ENCODE measurements around the gene TBCK. TPM values are rescaled to one million over a fixed set of nuclear protein-coding genes. Genes with fewer than 3 reads are reported as not detected.

Gene TBCK
- total RNA-seq (2022; extraction: Qiagen RNA extraction): 2.0 to 2.9 TPM (median 2.7 TPM) in 5 replicates

DNA sequence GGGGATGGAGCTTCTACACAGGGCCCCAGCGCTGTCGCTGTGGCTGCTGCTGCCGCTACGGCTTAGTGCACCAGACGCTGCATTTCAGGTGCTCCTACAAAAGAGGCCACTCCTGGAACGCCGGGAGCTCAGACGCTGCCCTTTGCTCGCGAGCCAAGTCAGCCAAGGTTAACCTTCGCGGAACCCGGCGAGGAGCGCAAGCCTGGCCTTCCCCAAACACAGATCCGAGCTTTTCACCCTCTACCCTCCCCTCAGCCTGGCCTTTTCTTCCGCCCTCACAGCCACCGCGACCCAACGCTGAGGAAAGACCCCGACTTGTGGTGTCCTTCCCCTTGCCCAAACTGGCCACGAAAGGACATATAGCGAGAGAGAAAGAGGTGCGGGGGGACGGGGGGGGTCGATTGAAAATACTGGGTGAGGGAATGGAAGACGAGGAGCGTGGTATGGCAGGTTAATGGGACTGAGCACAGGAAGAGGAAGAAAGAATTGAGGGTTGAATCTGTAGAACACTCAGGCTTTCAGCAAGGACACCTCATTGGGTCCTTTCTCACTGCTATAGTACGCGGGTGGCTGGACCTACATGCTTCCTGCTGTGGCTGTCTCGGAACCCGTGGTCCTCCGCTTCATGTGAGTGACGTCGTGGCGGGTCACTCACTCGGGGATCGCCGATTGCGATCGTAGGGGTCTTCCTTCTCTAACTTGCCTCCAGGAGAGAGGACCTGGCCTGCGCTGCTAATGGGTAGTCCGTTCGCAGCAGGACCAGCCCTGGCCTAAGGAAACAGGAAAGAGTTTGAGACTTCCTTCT is at the start of gene TBCK, which contains the start of gene AIMP1:
TSS of gene TBCK (minus strand) at position 242 of the 805 bp plus-strand sequence. CDS start 7,249 bp downstream, outside the sequence.
TSS of gene AIMP1 (plus strand) at position 583 of the 805 bp plus-strand sequence. CDS start 8,460 bp downstream, outside the sequence.

Other genes with a start within 250 kb of the TBCK start
- 41.7 to 45.9 TPM (median 45.2 TPM) in 5 replicates for gene AIMP1, start 341 bp upstream of the TBCK start, total RNA-seq (2022; extraction: Qiagen RNA extraction)
- not detected in 5 replicates for gene GIMD1, start 52.6 kb upstream of the TBCK start, total RNA-seq (2022; extraction: Qiagen RNA extraction)